GM19397 (cell line): ENCODE results near the gene BPNT1.
A peak's percentile ranks its signal among the peaks of the same experiment; 100 is the strongest.
"Not testable (repeated sequence)": the region's sequence is repeated elsewhere in the genome, so short reads cannot be mapped to it uniquely, and the experiment has no call there.

ENCODE experiments used
- ATAC-seq: cut with Tn5 transposase; IDR thresholded peaks from one replicate; pipeline ENCODE4 v1.9.1; 2021; ENCODE audit warnings: mild to moderate bottlenecking, moderate library complexity; ENCODE audit not compliant: unreplicated experiment

The BPNT1 gene

GRCh38 chr1:220089650-220090556 lies at the start of gene BPNT1:
Gene BPNT1 (minus strand): TSS chr1:220089788. CDS start chr1:220079846, 9,942 bp downstream.
- peak; percentile 53 for ATAC-seq

GRCh38 chr1:220137019-220137786 lies 47.6 kb upstream of the BPNT1 start:
- no peak for ATAC-seq

- ATAC-seq = no peak
Measured at GRCh38 chr1:220135755-220136154, 46.2 kb upstream of the BPNT1 start.

GRCh38 chr1:220129479-220130210 lies 40.1 kb upstream of the BPNT1 start:
- no peak for ATAC-seq

GRCh38 chr1:220127076-220127475 lies 37.5 kb upstream of the BPNT1 start:
- ATAC-seq = no peak

GRCh38 chr1:220124542-220124941 lies 35.0 kb upstream of the BPNT1 start:
- ATAC-seq = no peak

GRCh38 chr1:220123889-220124288 lies 34.3 kb upstream of the BPNT1 start:
- ATAC-seq = no peak

GRCh38 chr1:220123066-220123465 lies 33.5 kb upstream of the BPNT1 start:
- ATAC-seq = no peak

- ATAC-seq = no peak
Measured at GRCh38 chr1:220121791-220122530, 32.4 kb upstream of the BPNT1 start.

- ATAC-seq = no peak
Measured at GRCh38 chr1:220119043-220119512, 29.5 kb upstream of the BPNT1 start.

- ATAC-seq = peak; percentile 52
Measured at GRCh38 chr1:220113136-220113695, 23.6 kb upstream of the BPNT1 start.

GRCh38 chr1:220112600-220112999 lies 23.0 kb upstream of the BPNT1 start:
- ATAC-seq = not testable (repeated sequence)

- not testable (repeated sequence) for ATAC-seq
Measured at GRCh38 chr1:220110473-220110872, 20.9 kb upstream of the BPNT1 start.

GRCh38 chr1:220099826-220100225 lies 10.2 kb upstream of the BPNT1 start:
- no peak for ATAC-seq

GRCh38 chr1:220094016-220094911 lies 4.7 kb upstream of the BPNT1 start, which contains the start of gene IARS2:
Gene IARS2 (plus strand): TSS chr1:220094132. CDS start chr1:220094217, 85 bp downstream.
- ATAC-seq = peak; percentile 74

- ATAC-seq = no peak
Measured at GRCh38 chr1:220093361-220094015, 3.9 kb upstream of the BPNT1 start.

GRCh38 chr1:220092694-220093093 lies 3.1 kb upstream of the BPNT1 start:
- no peak for ATAC-seq

- ATAC-seq = not testable (repeated sequence)
Measured at GRCh38 chr1:220086261-220086686, 3.3 kb downstream of the BPNT1 start.
